ENCODE measurements around the gene CELA3B.
"Not testable (repeated sequence)": the region's sequence is repeated elsewhere in the genome, so short reads cannot be mapped to it uniquely, and the experiment has no call there.

Gene CELA3B

DNA sequence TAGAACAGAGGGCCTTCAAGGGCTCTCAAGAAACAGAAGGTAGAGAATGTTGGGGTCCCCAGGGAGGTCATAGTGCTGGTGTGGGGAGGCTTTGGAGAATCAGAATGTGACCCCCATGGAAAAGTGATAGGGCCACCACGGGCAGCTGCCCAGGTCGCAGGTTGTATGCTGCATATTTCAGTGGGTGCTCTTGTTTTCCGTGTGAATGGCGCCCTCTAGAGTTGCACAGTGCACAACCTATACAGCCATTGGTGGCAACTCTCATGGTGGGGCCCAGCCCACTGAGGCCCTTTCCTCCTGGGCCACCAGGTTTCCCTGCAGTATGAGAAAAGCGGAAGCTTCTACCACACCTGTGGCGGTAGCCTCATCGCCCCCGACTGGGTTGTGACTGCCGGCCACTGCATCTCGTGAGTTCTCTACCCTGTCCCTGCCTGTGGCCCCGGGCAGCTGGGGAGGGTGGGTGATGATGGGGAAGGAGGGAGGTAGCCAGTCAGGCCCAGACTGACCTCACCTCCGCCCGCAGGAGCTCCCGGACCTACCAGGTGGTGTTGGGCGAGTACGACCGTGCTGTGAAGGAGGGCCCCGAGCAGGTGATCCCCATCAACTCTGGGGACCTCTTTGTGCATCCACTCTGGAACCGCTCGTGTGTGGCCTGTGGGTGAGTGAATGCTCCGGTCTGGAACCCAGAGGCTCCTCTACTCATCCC is 3.8 kb downstream of the CELA3B start:
- not testable (repeated sequence) for DNase-seq

DNA sequence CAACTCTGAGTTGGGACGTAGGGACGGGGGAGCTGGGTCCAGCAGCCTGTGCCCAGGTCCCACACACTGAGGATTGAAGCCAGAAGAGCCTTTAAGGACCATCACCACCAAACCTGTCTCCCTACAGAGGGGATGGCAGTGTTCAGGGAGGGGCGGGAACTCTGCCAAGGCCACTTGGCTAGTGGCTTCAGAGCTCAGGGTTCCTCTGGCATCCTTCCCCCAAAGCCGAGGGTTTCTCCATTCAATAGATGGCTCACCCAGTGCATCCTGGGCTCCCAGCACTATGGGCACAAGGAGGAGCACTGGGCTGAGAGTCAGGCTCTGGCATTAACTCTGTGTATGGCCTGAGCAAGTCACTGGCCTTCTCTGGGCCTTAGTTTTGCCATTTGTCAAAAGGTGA is 4.4 kb downstream of the CELA3B start:
- DNase-seq: not testable (repeated sequence)

DNA sequence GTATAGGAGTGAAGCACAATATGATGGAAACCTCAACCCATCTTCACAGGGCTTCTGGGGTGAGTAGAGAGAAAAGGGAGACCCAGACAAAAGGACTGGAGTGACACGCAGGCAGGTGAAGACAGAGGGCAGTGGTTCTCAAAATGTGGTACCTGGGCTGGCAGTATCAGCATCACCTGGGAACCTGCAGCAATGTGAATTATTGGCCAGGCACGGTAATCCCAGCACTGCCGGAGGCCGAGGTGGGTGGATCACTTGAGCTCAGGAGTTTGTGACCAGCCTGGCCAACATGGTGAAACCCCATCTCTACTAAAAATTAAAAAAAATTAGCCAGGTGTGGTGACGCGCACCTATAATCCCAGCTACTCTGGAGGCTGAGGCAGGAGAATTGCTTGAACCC is 5.3 kb downstream of the CELA3B start:
- not testable (repeated sequence) for DNase-seq

DNA sequence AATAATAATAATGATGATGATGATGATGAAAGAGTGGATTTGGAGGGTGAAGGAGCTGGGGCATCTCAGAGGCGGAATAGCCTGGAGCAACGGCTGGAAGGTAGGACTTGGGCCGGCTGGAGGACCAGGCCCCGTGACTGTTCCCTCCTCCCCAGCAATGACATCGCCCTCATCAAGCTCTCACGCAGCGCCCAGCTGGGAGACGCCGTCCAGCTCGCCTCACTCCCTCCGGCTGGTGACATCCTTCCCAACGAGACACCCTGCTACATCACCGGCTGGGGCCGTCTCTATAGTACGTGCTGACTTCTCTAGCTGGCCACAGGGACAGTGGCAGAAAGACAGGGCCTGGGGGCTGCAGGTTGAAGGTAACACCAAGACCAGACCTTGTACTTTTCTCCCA is 6.7 kb downstream of the CELA3B start:
- DNase-seq: not testable (repeated sequence)

DNA sequence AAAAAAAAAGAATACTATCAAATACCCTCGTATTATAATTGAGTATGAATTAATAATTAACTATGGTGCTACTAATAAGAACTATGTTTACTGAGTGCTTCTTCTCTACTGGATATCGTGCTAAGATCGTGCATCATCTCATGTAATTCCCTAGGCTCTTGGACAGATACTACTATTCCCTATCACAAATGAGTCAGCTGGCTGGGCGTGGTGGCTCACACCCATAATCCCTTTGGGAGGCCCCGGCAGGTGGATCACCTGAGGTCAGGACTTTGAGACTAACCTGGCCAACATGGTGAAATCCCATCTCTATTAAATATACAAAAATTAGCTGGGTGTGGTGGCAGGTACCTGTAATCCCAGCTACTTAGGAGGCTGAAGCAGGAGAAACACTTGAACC is 9.1 kb downstream of the CELA3B start:
- not testable (repeated sequence) for DNase-seq

DNA sequence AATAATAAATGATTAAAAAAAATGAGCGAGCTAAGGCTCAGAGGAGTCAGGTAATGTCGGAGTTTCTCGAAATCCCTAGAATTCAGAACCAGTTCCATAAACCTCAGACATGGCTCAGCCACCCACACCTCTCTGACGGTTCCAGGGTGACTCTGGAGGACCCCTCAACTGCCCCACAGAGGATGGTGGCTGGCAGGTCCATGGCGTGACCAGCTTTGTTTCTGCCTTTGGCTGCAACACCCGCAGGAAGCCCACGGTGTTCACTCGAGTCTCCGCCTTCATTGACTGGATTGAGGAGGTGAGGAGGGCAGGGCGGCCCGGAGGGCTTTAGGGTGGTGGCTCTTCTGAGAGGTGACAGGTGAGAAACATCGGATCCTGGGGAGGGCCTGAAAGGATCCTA is 9.6 kb downstream of the CELA3B start:
- not testable (repeated sequence) for DNase-seq

DNA sequence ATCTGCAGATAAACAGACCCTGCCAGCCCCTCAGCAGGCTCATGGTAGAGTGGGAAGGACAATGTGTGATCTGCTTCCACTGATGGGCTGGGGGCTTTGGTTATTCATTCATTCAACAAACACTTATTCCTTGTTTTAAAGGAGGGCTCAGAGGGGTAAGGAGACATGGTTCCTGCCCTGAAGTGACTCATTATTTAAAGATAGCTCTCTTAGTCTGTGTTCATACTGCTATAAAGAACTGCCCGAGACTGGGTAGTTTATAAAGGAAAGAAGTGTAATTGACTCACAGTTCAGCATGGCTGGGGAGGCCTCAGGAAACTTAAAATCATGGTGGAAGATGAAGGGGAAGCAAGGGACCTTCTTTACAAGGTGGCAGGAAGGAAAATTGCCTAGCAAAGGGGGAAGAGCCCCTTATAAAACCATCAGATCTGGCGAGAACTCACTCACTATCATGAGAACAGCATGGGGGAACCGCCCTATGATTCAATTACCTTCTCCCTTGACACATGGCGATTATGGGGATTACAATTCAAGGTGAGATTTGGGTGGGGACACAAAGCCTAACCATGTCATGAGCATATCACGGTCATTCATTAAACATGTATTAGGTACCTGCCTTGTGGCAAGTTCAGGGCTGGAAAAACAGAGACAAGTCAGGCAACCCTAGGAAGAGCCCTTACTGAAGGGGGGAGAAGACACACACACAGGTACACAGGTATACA is 13.0 kb downstream of the CELA3B start:
- DNase-seq: not testable (repeated sequence)

DNA sequence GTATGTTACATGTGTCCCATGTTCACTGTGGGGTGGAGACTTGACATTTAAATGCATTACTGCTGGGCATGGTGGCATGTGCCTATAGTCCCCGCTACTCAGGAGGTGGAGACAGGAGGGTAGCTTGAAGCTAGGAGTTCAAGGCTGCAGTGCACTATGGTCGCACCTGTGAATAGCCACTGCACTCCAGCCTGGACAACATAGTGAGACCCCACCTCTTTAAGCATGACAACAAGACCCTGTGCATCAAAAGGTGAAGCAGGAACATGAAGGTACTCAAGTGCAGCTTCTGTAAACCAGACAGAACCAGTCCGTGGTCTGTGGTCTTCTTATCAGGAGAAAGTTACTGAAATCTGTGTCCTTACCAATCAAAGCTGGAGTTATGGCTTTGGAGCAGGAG is 15.4 kb downstream of the CELA3B start:
- DNase-seq: not testable (repeated sequence)

DNA sequence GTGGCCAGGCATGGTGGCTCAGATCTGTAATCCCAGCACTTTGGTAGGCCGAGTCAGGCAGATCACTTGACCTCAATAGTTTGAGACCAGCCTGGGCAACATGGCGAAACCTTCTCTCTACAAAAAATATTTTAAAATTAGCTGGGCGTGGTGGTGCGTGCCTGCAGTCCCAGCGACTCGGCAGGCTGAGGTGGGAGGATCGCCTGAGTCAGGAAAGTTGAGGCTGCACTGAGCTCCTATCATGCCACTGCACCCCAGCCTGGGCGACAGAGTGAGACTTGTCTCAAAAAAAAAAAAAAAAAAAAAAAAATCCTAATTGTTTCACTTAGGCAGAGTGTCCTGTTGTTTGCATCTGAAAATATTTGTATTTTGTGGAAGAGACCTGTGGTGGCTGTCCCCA is 17.9 kb downstream of the CELA3B start:
- DNase-seq: not testable (repeated sequence)

DNA sequence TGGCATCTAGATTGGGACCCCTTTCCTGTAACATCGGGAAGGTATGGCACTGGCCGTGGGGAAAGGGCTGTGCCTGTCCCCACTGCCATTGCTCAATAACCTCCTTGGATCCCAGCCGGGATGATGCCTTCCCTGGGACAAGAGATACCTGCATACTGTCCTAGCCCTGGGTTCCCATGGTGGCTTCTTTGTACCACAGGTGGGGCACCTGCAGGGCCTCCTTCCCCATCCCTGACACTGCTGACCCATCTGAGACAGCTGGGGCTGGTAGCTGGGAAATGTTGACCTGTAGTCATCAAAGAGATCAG is 19.8 kb downstream of the CELA3B start:
- DNase-seq: not testable (repeated sequence)

DNA sequence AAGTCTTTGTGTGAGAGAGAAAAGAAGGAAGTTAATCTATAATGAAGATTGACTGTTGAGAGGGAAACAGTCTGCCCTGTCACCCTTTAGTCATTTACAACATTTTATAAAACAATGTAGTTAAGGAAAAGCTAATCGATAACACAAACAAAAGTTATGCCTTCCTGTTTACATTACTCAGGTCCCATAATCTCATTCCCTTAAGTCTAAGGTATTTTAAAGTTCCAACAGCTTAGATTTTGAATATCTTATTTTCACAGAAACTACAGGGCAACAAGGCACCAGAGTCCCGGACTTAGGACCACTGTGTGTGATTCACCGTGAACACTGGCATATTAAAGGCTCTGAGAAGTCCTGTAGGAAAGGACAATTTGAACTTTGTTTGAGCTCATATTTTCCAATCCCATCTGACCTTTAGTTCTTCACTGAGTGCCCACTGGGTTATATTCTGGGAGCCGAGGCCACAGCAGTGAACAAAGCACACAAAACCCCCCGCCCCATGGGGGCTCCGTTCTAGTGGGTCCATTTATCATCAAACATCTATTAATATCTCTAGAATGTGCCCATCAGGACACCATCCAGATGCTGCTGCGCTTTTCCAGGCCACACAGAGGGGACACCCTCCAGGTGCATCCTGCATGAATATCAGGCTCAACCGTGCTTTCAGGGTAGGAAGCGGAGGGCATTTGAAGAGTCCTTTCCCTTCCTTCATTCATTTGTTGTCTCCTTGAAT is 21.2 kb downstream of the CELA3B start:
- not testable (repeated sequence) for DNase-seq

DNA sequence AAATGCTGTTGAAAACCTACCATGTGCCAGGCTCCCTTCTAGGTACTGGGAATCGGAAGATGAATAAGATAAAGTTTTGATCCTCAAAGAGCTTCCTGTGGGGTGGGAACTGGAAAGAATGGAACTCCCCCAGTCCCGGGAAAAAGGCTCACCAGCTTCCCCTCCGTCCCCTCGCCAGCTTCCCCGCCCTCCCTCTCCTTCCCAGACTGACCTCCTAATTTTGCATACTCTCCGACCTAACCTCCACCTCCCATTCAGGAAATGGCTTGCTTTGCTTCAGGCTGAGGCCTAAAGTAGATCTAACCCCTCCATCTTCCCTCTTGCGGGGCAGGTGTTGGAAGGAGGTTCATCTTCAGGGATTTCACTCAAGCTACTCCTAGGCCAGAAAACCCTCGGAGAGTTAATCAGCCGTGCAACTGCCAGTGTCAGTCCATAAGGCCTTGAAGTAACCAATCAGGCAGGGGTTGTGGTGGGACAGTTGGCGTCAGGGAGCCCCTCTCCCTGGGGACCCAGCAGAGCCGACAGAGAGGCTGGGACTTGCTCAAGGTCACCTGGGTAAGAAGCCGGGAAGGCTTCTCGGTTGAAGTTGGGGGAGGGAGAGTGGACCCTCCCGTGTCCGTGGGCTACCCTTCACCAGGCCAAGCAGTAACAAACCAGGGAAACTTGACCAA is 21.9 kb downstream of the CELA3B start:
- not testable (repeated sequence) for DNase-seq

DNA sequence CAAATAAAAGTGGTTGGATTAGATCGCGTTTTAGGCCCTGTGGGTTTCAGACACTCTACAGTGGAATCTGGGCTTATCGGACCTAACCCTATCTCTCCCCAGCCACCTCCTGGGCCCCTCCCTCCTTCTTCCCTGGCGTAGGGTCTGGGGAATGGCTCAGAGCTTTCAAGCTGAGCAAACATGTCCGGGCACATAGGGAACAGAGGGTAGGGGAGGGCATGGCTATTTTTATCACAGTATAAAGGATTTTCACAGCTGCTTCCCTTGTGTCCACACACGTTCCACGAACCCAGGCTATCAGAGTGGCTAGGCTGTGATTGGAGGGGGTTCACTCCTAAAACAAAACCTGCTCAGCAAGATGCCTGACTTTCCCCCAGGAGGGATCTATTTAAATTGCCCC is 22.8 kb downstream of the CELA3B start:
- not testable (repeated sequence) for DNase-seq

DNA sequence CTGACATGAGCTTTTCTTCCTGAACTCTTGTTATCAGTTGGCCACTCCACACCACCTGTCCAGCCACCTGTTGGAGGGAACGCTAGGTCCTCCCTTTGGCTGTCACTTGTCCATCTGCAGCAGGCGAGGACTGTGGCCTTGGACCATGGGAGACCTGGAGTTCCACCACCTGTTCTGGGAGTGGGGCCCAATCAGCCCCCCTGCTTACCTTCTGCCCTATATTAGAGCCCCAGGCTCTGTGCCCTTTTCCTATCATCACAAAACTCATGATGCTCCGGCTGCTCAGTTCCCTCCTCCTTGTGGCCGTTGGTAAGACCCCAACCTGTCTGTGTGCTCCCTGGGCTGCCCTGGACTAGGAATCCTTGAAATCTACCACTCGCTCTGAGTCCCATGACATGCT is 24.6 kb downstream of the CELA3B start, which contains the start of gene CELA3A:
Gene CELA3A, plus strand, starts transcription at position 249 of the 400 bp plus-strand sequence. Its CDS starts 18 bp downstream, at position 267.
- DNase-seq: no peak

DNA sequence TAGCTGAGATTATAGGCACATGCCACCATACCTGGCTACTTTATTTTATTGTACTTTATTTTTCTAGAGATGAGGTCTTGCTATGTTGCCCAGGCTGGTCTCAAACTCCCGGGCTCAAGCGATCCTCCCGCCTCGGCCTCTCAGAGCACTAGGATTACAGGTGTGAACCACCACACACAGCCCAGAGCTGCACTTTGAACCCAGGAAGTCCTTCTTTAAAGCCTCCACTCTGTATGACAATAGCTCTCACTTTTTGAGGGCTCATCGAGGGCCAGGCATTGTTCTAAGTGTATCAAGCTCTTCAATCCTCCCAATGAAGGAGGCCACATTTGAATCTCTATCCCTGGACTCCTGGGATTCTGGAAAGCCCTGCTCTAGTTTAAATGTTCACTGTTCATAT is 25.6 kb downstream of the CELA3B start:
- DNase-seq: not testable (repeated sequence)

DNA sequence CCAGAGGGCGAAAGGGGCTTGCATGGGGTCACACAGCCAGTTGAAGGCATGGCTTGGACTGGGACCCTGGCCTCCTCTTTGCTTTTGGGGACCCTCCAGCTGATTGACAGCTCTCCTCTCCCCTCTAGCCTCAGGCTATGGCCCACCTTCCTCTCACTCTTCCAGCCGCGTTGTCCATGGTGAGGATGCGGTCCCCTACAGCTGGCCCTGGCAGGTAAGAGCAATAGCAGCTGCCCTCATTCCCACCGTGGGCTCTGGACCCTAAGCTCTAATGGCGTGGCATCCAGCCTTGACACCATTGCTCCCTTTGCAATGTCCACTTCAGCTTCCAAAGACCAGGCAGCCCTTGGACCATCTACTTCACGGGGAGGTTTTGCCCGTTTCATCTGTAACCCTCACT is 26.1 kb downstream of the CELA3B start:
- DNase-seq: not testable (repeated sequence)

DNA sequence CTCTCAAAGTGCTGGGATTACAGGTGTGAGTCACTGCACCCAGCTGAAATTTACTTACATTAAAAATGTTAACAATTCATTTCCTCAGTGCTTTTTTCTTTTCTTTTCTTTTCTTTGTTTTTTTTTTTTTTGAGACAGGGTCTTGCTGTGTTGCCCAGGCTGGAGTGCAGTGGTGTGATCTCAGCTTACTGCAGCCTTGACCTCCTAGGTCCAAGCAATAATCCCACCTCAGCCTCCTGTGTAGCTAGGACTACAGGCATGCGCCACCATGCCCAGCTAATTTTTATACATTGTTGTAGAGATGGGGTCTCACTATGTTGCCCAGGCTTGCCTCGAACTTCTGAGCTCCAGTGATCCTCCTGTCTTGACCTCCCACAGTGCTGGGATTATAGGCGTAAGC is 27.1 kb downstream of the CELA3B start:
- DNase-seq: not testable (repeated sequence)

DNA sequence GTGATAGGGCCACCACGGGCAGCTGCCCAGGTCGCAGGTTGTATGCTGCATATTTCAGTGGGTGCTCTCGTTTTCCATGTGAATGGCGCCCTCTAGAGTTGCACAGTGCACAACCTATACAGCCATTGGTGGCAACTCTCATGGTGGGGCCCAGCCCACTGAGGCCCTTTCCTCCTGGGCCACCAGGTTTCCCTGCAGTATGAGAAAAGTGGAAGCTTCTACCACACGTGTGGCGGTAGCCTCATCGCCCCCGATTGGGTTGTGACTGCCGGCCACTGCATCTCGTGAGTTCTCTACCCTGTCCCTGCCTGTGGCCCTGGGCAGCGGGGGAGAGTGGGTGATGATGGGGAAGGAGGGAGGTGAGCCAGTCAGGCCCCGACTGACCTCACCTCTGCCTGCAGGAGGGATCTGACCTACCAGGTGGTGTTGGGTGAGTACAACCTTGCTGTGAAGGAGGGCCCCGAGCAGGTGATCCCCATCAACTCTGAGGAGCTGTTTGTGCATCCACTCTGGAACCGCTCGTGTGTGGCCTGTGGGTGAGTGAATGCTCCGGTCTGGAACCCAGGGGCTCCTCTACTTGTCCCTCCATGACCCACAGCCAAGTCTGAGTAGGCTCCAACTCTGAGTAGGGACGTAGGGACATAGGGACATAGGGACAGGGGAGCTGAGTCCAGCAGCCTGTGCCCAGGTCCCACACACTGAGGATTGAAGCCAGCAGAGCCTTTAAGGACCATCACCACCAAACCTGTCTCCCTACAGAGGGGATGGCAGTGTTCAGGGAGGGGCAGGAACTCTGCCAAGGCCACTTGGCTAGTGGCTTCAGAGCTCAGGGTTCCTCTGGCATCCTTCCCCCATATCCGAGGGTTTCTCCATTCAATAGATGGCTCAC is 28.7 kb downstream of the CELA3B start:
- DNase-seq: peak; percentile 64

DNA sequence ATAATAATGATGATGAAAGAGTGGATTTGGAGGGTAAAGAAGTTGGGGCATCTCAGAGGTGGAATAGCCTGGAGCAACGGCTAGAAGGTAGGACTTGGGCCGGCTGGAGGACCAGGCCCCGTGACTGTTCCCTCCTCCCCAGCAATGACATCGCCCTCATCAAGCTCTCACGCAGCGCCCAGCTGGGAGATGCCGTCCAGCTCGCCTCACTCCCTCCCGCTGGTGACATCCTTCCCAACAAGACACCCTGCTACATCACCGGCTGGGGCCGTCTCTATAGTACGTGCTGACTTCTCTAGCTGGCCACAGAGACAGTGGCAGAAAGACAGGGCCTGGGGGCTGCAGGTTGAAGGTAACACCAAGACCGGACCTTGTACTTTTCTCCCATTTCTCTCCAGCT is 29.9 kb downstream of the CELA3B start:
- DNase-seq: not testable (repeated sequence)

DNA sequence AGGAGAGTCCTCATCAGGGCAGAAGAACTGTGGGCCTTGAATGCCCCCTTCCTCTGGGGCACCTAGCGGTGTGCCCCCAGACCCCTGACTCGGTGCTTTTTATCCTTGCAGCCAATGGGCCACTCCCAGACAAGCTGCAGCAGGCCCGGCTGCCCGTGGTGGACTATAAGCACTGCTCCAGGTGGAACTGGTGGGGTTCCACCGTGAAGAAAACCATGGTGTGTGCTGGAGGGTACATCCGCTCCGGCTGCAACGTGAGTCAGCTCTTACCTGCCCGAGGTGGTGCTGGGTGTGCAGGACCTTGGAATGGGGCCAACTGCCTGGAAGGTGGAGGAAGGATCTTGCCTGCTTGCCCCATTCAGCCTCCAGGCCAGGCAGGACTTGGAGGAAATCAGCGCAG is 30.4 kb downstream of the CELA3B start:
- not testable (repeated sequence) for DNase-seq

DNA sequence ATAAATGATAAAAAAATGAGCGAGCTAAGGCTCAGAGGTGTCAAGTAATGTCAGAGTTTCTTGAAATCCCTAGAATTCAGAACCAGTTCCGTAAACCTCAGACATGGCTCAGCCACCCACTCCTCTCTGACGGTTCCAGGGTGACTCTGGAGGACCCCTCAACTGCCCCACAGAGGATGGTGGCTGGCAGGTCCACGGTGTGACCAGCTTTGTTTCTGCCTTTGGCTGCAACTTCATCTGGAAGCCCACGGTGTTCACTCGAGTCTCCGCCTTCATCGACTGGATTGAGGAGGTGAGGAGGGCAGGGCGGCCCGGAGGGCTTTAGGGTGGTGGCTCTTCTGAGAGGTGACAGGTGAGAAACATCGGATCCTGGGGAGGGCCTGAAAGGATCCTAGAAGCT is 32.7 kb downstream of the CELA3B start:
- not testable (repeated sequence) for DNase-seq

DNA sequence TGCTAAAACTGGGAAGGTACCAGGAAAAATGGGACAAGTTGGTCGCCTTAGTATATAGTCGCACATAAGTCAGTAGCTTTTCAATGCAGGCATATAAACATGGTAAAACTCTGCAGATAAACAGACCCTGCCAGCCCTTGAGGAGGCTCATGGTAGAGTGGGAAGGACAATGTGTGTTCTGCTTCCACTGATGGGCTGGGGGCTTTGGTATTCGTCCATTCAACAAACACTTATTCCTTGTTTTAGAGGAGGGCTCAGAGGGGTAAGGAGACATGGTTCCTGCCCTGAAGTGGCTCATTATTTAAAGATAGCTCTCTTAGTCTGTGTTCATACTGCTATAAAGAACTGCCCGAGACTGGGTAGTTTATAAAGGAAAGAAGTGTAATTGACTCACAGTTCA is 35.9 kb downstream of the CELA3B start:
- DNase-seq: not testable (repeated sequence)
